ENCODE data around the gene SMLR1.

- TF ChIP-seq POLR2A (IDR thresholded peaks at IDR 0.05) = no peak
- TF ChIP-seq, protein P1, sequence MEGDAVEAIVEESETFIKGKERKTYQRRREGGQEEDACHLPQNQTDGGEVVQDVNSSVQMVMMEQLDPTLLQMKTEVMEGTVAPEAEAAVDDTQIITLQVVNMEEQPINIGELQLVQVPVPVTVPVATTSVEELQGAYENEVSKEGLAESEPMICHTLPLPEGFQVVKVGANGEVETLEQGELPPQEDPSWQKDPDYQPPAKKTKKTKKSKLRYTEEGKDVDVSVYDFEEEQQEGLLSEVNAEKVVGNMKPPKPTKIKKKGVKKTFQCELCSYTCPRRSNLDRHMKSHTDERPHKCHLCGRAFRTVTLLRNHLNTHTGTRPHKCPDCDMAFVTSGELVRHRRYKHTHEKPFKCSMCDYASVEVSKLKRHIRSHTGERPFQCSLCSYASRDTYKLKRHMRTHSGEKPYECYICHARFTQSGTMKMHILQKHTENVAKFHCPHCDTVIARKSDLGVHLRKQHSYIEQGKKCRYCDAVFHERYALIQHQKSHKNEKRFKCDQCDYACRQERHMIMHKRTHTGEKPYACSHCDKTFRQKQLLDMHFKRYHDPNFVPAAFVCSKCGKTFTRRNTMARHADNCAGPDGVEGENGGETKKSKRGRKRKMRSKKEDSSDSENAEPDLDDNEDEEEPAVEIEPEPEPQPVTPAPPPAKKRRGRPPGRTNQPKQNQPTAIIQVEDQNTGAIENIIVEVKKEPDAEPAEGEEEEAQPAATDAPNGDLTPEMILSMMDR (IDR thresholded peaks at IDR 0.05) = no peak
- TF ChIP-seq POLR2AphosphoS5 (IDR thresholded peaks at IDR 0.05; ENCODE audit: insufficient read depth in 1 of 2, low read depth in 1 of 2) = no peak
Measured at GRCh38 chr6:130829333-130829910, 2.2 kb downstream of the SMLR1 start.
